Karpas-422 (cell line): ENCODE data around the gene ETNK1. TPM values are rescaled to one million over a fixed set of nuclear protein-coding genes. Genes with fewer than 3 reads are reported as not detected.
"Not testable (repeated sequence)": the region's sequence is repeated elsewhere in the genome, so short reads cannot be mapped to it uniquely, and the experiment has no call there.

Experiments
- DNase-seq: peaks from one replicate; pipeline ENCODE4 v3.0.0-alpha.2; 2015
- H2AFZ ChIP-seq: fragments of 200-600 bp; sonication (generic); 2 replicates; pipeline ENCODE4 v1.6.1; 2014; ENCODE audit warnings: antibody characterized with exemption, low read length, mixed read lengths
- H3K27ac ChIP-seq: fragments of 200-600 bp; sonication (generic); 2 replicates; pipeline ENCODE4 v1.5.1; 2014; ENCODE audit warnings: mild to moderate bottlenecking, low read length, moderate library complexity
- H3K27me3 ChIP-seq: fragments of 200-600 bp; sonication (generic); 2 replicates; pipeline ENCODE4 v1.6.1; 2014; ENCODE audit warnings: low read length, mixed read lengths
- H3K36me3 ChIP-seq: fragments of 200-600 bp; sonication (generic); 2 replicates; pipeline ENCODE4 v1.6.1; 2014; ENCODE audit warnings: low read length, mixed read lengths; ENCODE audit not compliant: insufficient read depth
- H3K4me1 ChIP-seq: fragments of 200-600 bp; sonication (generic); 2 replicates; pipeline ENCODE4 v1.6.1; 2014; ENCODE audit warnings: mild to moderate bottlenecking, low read length, mixed read lengths
- H3K4me2 ChIP-seq: fragments of 200-600 bp; sonication (generic); 2 replicates; pipeline ENCODE4 v1.6.1; 2014; ENCODE audit warnings: low read length, low read depth, mild to moderate bottlenecking; ENCODE audit not compliant: poor library complexity, severe bottlenecking
- H3K4me3 ChIP-seq: fragments of 200-600 bp; sonication (generic); 2 replicates; pipeline ENCODE4 v1.5.1; 2014; ENCODE audit warnings: mild to moderate bottlenecking, antibody characterized with exemption, low read length, mixed read lengths
- H3K79me2 ChIP-seq: fragments of 200-600 bp; sonication (generic); 2 replicates; pipeline ENCODE4 v1.6.1; 2014; ENCODE audit warnings: mild to moderate bottlenecking, low read length, mixed read lengths
- H3K9ac ChIP-seq: fragments of 200-600 bp; sonication (generic); 2 replicates; pipeline ENCODE4 v1.6.0; 2014; ENCODE audit warnings: low read length
- H3K9me2 ChIP-seq: fragments of 200-600 bp; sonication (generic), shearing (Covaris generic); replicated peaks from 2 replicates; pipeline ENCODE4 v1.6.0; 2014; ENCODE audit warnings: mild to moderate bottlenecking, low read length, moderate library complexity; ENCODE audit not compliant: insufficient read depth
- H3K9me3 ChIP-seq: fragments of 300-700, 200-600 bp; sonication (generic); 2 replicates; pipeline ENCODE4 v1.6.1; 2014; ENCODE audit warnings: low read length, mixed read lengths
- H4K20me1 ChIP-seq: fragments of 200-600 bp; sonication (generic); 2 replicates; pipeline ENCODE4 v1.6.1; 2014; ENCODE audit warnings: mild to moderate bottlenecking, antibody characterized with exemption, low read length, low read depth; ENCODE audit not compliant: insufficient read depth
- total RNA-seq: library from RNA; depleted of rRNA; stranded (reverse); fragments of >200 nt; shearing (Covaris generic); gene quantifications from 2 replicates; pipeline ENCODE4 v1.2.3, GENCODE V29; 2014; ENCODE audit warnings: low replicate concordance; rRNA removed

ETNK1 gene, protein sequence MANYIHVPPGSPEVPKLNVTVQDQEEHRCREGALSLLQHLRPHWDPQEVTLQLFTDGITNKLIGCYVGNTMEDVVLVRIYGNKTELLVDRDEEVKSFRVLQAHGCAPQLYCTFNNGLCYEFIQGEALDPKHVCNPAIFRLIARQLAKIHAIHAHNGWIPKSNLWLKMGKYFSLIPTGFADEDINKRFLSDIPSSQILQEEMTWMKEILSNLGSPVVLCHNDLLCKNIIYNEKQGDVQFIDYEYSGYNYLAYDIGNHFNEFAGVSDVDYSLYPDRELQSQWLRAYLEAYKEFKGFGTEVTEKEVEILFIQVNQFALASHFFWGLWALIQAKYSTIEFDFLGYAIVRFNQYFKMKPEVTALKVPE
- total RNA-seq, result 43.9 and 93.7 TPM in 2 replicates

DNA sequence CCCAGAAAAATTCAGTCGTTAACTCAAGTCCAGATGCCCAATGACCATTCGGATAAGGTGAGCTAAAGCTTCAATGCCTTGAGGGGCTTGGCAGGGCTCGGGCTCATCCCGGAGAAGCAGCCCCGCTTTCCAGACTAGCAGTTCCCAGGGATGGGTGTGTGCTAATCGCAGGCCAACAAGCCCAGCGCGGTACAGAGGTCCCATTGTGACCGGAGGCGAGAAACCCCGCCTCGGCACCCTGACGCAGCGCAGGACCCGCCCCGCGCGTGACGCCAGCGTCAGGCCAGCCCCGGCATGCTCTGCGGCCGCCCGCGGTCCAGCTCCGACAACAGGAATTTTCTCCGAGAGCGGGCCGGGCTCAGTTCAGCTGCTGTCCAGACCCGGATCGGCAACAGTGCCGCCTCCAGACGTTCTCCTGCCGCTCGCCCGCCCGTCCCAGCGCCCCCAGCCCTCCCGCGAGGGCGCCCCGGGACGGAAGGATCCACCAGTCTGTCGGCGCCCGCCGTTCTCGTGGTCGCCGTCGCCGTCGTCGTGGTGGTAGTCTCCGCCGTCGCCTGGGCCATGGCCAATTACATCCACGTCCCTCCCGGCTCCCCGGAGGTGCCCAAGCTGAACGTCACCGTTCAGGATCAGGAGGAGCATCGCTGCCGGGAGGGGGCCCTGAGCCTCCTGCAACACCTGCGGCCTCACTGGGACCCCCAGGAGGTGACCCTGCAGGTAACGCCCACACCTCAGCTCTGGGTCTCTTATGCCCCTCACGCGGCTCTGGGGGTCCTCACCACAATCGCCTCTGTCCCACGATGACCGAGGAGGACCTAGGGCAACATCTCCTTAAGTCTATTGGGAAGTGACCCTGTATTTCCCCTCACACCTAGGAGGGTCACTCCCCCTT is at the start of gene ETNK1:
Gene ETNK1, plus strand, starts transcription at position 302 of the 892 bp plus-strand sequence. Its CDS starts 260 bp downstream, at position 562.
- Histone ChIP-seq H3K79me2 (peaks cover 52% of the 10 kb centered on the region), H3K27ac (peak within 1 kb of the TSS; percentile 44)

DNA sequence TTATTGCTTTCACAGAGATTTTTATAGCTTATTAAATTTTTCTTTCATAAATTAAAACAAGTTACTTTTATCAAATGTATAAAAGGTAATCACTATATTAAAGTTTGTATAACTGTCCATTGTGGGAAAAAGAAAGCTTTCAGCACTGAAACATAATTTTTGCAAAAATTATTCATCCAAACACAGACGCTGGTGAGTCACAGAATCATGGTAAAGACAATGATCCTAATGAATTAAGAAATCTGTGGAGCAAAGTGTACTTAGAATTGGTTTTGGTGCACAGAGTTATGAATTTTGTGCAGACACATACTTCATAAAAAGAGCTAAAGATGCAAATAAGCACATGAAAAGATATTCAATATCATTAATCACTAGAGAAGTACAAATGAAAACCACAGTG is 48.9 kb upstream of the ETNK1 start:
- no peaks in the 10 kb centered on the region for H3K9me3 ChIP-seq
- H3K4me3 ChIP-seq, result no peak overlapping the region
- H3K79me2 ChIP-seq, result no peaks in the 10 kb centered on the region
- no peak overlapping the region for H3K27ac ChIP-seq
- H3K9me2 ChIP-seq, result no peaks in the 10 kb centered on the region
- no peak for DNase-seq
- no peaks in the 10 kb centered on the region for H3K36me3 ChIP-seq
- H4K20me1 ChIP-seq, result no peaks in the 10 kb centered on the region
- H3K4me2 ChIP-seq, result no peak overlapping the region
- no peaks in the 10 kb centered on the region for H3K4me1 ChIP-seq
- H3K27me3 ChIP-seq, result no peaks in the 10 kb centered on the region
- H3K9ac ChIP-seq, result no peak overlapping the region
- H2AFZ ChIP-seq, result no peak overlapping the region

More for the DNA sequence above, at the start of gene ETNK1:
- Histone ChIP-seq H3K9me3 (no peaks in the 10 kb centered on the region), H3K4me3 (peak within 1 kb of the TSS; percentile 83), H2AFZ (peak within 1 kb of the TSS; percentile 83; the same call in 1 of the 2 replicates), H3K4me2 (peak within 1 kb of the TSS; percentile 83), H3K36me3 (peaks cover 10% of the 10 kb centered on the region; the same call in 1 of the 2 replicates), H3K9me2 (no peaks in the 10 kb centered on the region), H3K27me3 (no peaks in the 10 kb centered on the region), H3K9ac (peak within 1 kb of the TSS; percentile 92), H3K4me1 (peaks cover 37% of the 10 kb centered on the region), H4K20me1 (peaks cover 37% of the 10 kb centered on the region)
- peak; percentile 93 for DNase-seq

- Histone ChIP-seq H3K36me3 (no peaks in the 10 kb centered on the region), H2AFZ (no peak overlapping the region), H3K79me2 (no peaks in the 10 kb centered on the region), H3K4me1 (no peaks in the 10 kb centered on the region), H3K9me2 (no peaks in the 10 kb centered on the region), H3K4me3 (no peak overlapping the region), H4K20me1 (no peaks in the 10 kb centered on the region), H3K27ac (no peak overlapping the region), H3K9me3 (no peaks in the 10 kb centered on the region), H3K9ac (no peak overlapping the region), H3K4me2 (no peak overlapping the region), H3K27me3 (no peaks in the 10 kb centered on the region)
- DNase-seq, result no peak
Observed at GRCh38 chr12:22576473-22576872, 48.5 kb upstream of the ETNK1 start.

GRCh38 chr12:22577667-22578066 is 47.3 kb upstream of the ETNK1 start:
- no peaks in the 10 kb centered on the region for H3K9me2 ChIP-seq
- no peaks in the 10 kb centered on the region for H3K9me3 ChIP-seq
- no peak overlapping the region for H3K9ac ChIP-seq
- H3K4me3 ChIP-seq, result no peak overlapping the region
- no peak overlapping the region for H2AFZ ChIP-seq
- H4K20me1 ChIP-seq, result no peaks in the 10 kb centered on the region
- no peaks in the 10 kb centered on the region for H3K36me3 ChIP-seq
- H3K4me2 ChIP-seq, result no peak overlapping the region
- no peaks in the 10 kb centered on the region for H3K79me2 ChIP-seq
- H3K4me1 ChIP-seq, result no peaks in the 10 kb centered on the region
- DNase-seq, result no peak
- H3K27ac ChIP-seq, result no peak overlapping the region
- H3K27me3 ChIP-seq, result no peaks in the 10 kb centered on the region

- no peak for DNase-seq
Observed at GRCh38 chr12:22578328-22578727, 46.6 kb upstream of the ETNK1 start.

DNA sequence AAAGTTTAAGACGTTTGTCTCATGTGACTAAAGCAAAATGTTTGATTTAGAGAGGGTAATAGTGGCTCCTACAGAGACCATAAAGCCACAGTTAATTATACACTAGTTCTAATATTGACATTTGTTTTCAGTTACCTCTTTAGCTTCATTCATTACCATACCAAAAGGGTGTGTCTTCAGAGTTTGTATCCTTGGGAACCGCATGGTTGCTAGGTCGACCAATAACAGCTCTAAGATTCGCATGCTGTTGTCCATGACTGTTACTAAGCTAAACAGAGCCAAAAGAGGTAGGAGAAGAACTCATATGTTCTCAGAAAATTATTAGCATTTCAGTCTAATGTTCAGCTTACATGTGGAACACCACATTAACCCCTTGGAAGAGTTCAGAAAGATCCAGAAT is 36.2 kb upstream of the ETNK1 start:
- no peaks in the 10 kb centered on the region for H3K9me3 ChIP-seq
- H3K36me3 ChIP-seq, result no peaks in the 10 kb centered on the region
- H3K9ac ChIP-seq, result no peak overlapping the region
- no peaks in the 10 kb centered on the region for H3K79me2 ChIP-seq
- DNase-seq, result no peak
- no peaks in the 10 kb centered on the region for H4K20me1 ChIP-seq
- no peak overlapping the region for H3K27ac ChIP-seq
- no peaks in the 10 kb centered on the region for H3K9me2 ChIP-seq
- H2AFZ ChIP-seq, result no peak overlapping the region
- no peak overlapping the region for H3K4me3 ChIP-seq
- no peaks in the 10 kb centered on the region for H3K27me3 ChIP-seq
- no peaks in the 10 kb centered on the region for H3K4me1 ChIP-seq
- H3K4me2 ChIP-seq, result no peak overlapping the region

More at GRCh38 chr12:22578328-22578727, 46.6 kb upstream of the ETNK1 start:
- no peak overlapping the region for H3K9ac ChIP-seq
- no peaks in the 10 kb centered on the region for H3K36me3 ChIP-seq
- H2AFZ ChIP-seq, result no peak overlapping the region
- H4K20me1 ChIP-seq, result no peaks in the 10 kb centered on the region
- H3K9me3 ChIP-seq, result no peaks in the 10 kb centered on the region
- H3K79me2 ChIP-seq, result no peaks in the 10 kb centered on the region
- no peak overlapping the region for H3K4me3 ChIP-seq
- no peaks in the 10 kb centered on the region for H3K27me3 ChIP-seq
- H3K4me1 ChIP-seq, result no peaks in the 10 kb centered on the region
- H3K27ac ChIP-seq, result no peak overlapping the region
- H3K4me2 ChIP-seq, result no peak overlapping the region
- H3K9me2 ChIP-seq, result no peaks in the 10 kb centered on the region

- Histone ChIP-seq H3K4me1 (no peaks in the 10 kb centered on the region), H2AFZ (no peak overlapping the region), H3K36me3 (no peaks in the 10 kb centered on the region)
Observed at GRCh38 chr12:22593864-22594263, 31.1 kb upstream of the ETNK1 start.

GRCh38 chr12:22597539-22597938 is 27.4 kb upstream of the ETNK1 start:
- H3K9me2 ChIP-seq, H3K27me3 ChIP-seq, H3K4me1 ChIP-seq, H3K79me2 ChIP-seq, H3K9me3 ChIP-seq, H3K4me2 ChIP-seq, DNase-seq, H3K4me3 ChIP-seq, H3K27ac ChIP-seq, H3K36me3 ChIP-seq, H3K9ac ChIP-seq, H4K20me1 ChIP-seq, H2AFZ ChIP-seq: not testable (repeated sequence)

More at GRCh38 chr12:22593864-22594263, 31.1 kb upstream of the ETNK1 start:
- Histone ChIP-seq H3K9me3 (no peaks in the 10 kb centered on the region), H4K20me1 (no peaks in the 10 kb centered on the region), H3K79me2 (no peaks in the 10 kb centered on the region), H3K4me2 (no peak overlapping the region), H3K9me2 (no peaks in the 10 kb centered on the region), H3K4me3 (no peak overlapping the region), H3K9ac (no peak overlapping the region), H3K27ac (no peak overlapping the region), H3K27me3 (no peaks in the 10 kb centered on the region)
- no peak for DNase-seq
